NCI-H1417 (cell line): ENCODE measurements around the gene KAZN.

ENCODE experiments used
- DNase-seq, 3 experiments: peaks; one replicate each; lab custom pipeline; 2025; lab: John Stamatoyannopoulos, UW

Gene KAZN

GRCh38 chr1:14913482-14914177, 315.1 kb downstream of the KAZN start:
- DNase-seq, result peak; percentile 47 to 94 (median 85)

- peak in 1 of 3 experiments; percentile 64 for DNase-seq
Measured at GRCh38 chr1:14914351-14914988, 316.0 kb downstream of the KAZN start.

GRCh38 chr1:14915356-14916054, 317.0 kb downstream of the KAZN start:
- peak; percentile 12 to 51 (median 35) for DNase-seq

GRCh38 chr1:14919289-14919688, 320.8 kb downstream of the KAZN start:
- DNase-seq, result no peak

GRCh38 chr1:14919751-14920150, 321.3 kb downstream of the KAZN start:
- DNase-seq, result no peak

- DNase-seq, result no peak
Measured at GRCh38 chr1:14921057-14921456, 322.6 kb downstream of the KAZN start.

- peak in 2 of 3 experiments; percentile 17 to 34 for DNase-seq
Measured at GRCh38 chr1:14922942-14923726, 324.6 kb downstream of the KAZN start.

- peak; percentile 17 to 43 (median 36) for DNase-seq
Measured at GRCh38 chr1:14923727-14924452, 325.4 kb downstream of the KAZN start.

GRCh38 chr1:14924455-14925331, 326.2 kb downstream of the KAZN start:
- peak in 2 of 3 experiments; percentile 56 to 61 for DNase-seq

GRCh38 chr1:14925336-14926136, 327.1 kb downstream of the KAZN start:
- DNase-seq, result peak in 1 of 3 experiments; percentile 39

GRCh38 chr1:14926229-14926628, 327.7 kb downstream of the KAZN start:
- DNase-seq, result no peak

- DNase-seq, result peak in 1 of 3 experiments; percentile 29
Measured at GRCh38 chr1:14926818-14927575, 328.5 kb downstream of the KAZN start.

- no peak for DNase-seq
Measured at GRCh38 chr1:14928412-14928811, 329.9 kb downstream of the KAZN start.

- no peak for DNase-seq
Measured at GRCh38 chr1:14928886-14929546, 330.5 kb downstream of the KAZN start.

GRCh38 chr1:14929547-14930246, 331.2 kb downstream of the KAZN start:
- DNase-seq, result peak; percentile 42 to 88 (median 72)

- no peak for DNase-seq
Measured at GRCh38 chr1:14930247-14930965, 331.9 kb downstream of the KAZN start.
